Uterus (tissue), 4 donors: ENCODE measurements around the gene ENO2. TPM values are rescaled to one million over a fixed set of nuclear protein-coding genes. Genes with fewer than 3 reads are reported as not detected.

Source experiments
- DNase-seq, 2 donors: peaks; one replicate each; pipeline ENCODE4 v3.0.0-alpha.2; 2019 to 2020
- H3K27ac ChIP-seq, 2 donors: fragments of 200-600 bp; sonication (generic); 1 replicate in 1 of 2; 2 replicates in 1 of 2; pipeline ENCODE4 v1.5.1; 2016 to 2018
- H3K27me3 ChIP-seq, 2 donors: fragments of 200-600 bp; sonication (generic); one replicate each; pipeline ENCODE4 v1.5.1; 2018 to 2019; ENCODE audit warnings: control low read depth in 1 of 2
- H3K36me3 ChIP-seq, 2 donors: fragments of 200-600 bp; sonication (generic); one replicate each; pipeline ENCODE4 v1.5.1; 2019; ENCODE audit warnings: control low read depth in 1 of 2
- H3K4me1 ChIP-seq, 2 donors: fragments of 200-600 bp; sonication (generic); one replicate each; pipeline ENCODE4 v1.5.1; 2018 to 2019; ENCODE audit warnings: control low read depth in 1 of 2
- H3K4me3 ChIP-seq, 2 donors: fragments of 200-600 bp; sonication (generic); 1 replicate in 1 of 2; 2 replicates in 1 of 2; pipeline ENCODE4 v1.5.1; 2018 to 2019; ENCODE audit warnings: mild to moderate bottlenecking in 1 of 2
- H3K9me3 ChIP-seq, 2 donors: fragments of 200-600 bp; sonication (generic); one replicate each; pipeline ENCODE4 v1.5.1; 2019; ENCODE audit warnings: control low read depth in 1 of 2
- POLR2A ChIP-seq, 2 donors: fragments of 450-650 bp; IDR thresholded peaks; one replicate each; pipeline ENCODE4 v1.6.1; 2016; ENCODE audit warnings: antibody characterized with exemption in 2 of 2, mild to moderate bottlenecking in 1 of 2, moderate library complexity in 1 of 2
- intact Hi-C: fragments of 100-400 bp; cut with DNase I; formaldehyde crosslinking; loops from one replicate; pipeline ENCODE4 v1.15.1; 2023; ENCODE audit warnings: low total_unique reads
- total RNA-seq, 4 donors: library from RNA; depleted of rRNA in 3 of 4; stranded (reverse); fragments of >200 nt in 3 of 4; gene quantifications; one replicate each; pipeline versions ENCODE4 v1.1.0 to v1.2.4, GENCODE V29; 2014 to 2023
- TF ChIP-seq, protein P1 (sequence below), 4 experiments: fragments of 200-600 bp in 2 of 4; fragments of 450-650 bp in 2 of 4; sonication (generic) in 2 of 4; IDR thresholded peaks; one replicate each; pipeline ENCODE4 v1.5.1; 2016 to 2019; ENCODE audit warnings: antibody characterized with exemption in 4 of 4, mild to moderate bottlenecking in 2 of 4, moderate library complexity in 1 of 4
- donor health status: DM: yes; HTN: yes; CAD: no.

Gene ENO2
- total RNA-seq, 4 donors from 2014 or later: 9.7 to 84.7 (median 24.4) TPM

DNA sequence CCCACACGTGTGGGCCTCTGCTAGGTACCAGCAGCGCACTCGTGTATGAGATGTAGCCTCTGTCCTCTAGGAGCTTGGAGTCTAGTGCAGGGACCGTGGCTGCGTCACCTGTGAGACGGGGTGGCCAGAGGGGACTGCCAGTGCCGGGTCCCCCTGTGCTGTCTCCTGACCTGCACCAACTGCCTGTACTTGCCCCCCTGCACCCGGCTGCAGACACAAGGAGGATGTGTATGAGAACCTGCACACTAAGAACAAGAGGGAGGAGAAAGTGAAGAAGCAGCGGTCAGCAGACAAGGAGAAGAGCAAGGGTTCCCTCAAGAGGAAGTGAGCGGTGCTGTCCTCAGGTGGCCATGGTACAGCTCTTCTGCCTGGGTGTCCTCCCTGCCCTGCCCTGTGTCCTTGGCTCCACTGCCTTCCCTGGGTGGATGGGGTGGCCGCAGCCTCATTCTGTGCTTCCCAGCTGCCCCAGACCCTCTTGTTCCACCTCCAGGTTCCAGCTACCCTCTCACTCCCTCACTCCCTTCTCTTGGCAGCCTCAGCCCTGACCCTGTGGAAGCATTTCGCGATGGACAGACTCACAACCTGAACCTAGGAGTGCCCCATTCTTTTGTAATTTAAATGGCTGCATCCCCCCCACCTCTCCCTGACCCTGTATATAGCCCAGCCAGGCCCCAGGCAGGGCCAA lies 46.4 kb downstream of the ENO2 start:
- Histone ChIP-seq H3K27ac (peak overlapping the region; percentile 86 to 89), H3K36me3 (no peaks in the 10 kb centered on the region), H3K4me3 (peak overlapping the region; percentile 12 to 28), H3K9me3 (no peaks in the 10 kb centered on the region), H3K27me3 (no peaks in the 10 kb centered on the region), H3K4me1 (peaks cover 3% of the 10 kb centered on the region in 2 donors)
- no peak for TF ChIP-seq POLR2A (IDR thresholded peaks at IDR 0.05)
- TF ChIP-seq, protein P1, sequence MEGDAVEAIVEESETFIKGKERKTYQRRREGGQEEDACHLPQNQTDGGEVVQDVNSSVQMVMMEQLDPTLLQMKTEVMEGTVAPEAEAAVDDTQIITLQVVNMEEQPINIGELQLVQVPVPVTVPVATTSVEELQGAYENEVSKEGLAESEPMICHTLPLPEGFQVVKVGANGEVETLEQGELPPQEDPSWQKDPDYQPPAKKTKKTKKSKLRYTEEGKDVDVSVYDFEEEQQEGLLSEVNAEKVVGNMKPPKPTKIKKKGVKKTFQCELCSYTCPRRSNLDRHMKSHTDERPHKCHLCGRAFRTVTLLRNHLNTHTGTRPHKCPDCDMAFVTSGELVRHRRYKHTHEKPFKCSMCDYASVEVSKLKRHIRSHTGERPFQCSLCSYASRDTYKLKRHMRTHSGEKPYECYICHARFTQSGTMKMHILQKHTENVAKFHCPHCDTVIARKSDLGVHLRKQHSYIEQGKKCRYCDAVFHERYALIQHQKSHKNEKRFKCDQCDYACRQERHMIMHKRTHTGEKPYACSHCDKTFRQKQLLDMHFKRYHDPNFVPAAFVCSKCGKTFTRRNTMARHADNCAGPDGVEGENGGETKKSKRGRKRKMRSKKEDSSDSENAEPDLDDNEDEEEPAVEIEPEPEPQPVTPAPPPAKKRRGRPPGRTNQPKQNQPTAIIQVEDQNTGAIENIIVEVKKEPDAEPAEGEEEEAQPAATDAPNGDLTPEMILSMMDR (IDR thresholded peaks at IDR 0.05): peak in 3 of 4 experiments; percentile 7 to 15 (median 12)
- no peak for DNase-seq
- intact Hi-C loops: no loop called here

DNA sequence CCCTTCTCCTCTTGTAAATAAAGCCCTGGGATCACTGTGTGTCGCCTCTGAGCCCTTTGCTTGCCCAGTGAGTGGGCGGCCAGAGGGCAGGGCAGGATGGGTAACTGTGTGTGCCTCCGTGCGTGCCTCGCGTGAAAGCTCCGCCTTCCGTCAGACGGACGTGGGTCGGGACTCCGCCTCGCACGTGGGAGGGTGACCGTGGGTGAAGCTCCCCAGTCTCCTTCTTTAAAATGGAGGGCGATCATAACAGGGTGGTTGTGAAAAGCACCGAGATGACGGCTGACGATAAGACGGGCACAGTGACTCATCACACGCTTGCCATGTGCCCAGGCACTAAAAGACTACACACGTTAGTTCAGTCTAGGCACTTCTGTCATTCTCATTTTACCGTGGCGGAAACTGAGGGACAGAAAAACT lies 46.9 kb downstream of the ENO2 start:
- peaks cover 3% of the 10 kb centered on the region in 2 donors for H3K4me1 ChIP-seq

DNA sequence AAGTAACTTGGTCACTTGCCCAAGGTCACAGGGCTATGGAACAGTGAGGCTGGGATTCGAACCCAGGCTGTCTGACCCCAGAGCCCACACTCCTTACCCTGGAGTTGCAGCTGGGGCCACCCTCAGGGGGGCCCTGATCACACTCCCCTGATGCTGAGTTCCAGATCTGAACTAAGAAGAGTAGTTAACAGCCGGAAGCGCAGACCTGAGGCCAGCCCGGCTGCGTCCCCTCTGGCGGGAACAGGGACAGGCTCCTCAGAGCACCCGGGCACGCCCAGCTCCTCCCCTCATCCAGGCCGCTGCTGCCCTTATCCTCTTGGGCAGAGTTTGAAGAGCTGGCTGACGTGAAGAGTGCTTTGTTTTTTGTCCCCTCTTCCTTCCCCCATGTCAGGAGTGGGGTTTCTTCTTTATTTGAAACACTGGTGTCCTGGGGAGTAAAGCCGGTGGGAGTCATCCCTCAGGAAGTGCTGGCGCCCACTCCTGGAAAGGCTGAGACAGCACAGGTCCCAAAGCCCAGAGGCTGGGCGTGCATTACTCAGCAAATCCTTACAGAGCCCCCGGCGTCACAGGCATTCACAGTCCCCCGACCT lies 47.4 kb downstream of the ENO2 start:
- H3K27me3 ChIP-seq: no peaks in the 10 kb centered on the region
- no peaks in the 10 kb centered on the region for H3K9me3 ChIP-seq
- H3K27ac ChIP-seq: peak overlapping the region; percentile 86 to 89
- intact Hi-C loops: no loop called here
- peak; percentile 68 to 73 for DNase-seq
- no peaks in the 10 kb centered on the region for H3K36me3 ChIP-seq
- H3K4me3 ChIP-seq: peak overlapping the region; percentile 12 to 28
- H3K4me1 ChIP-seq: peaks cover 3% of the 10 kb centered on the region in 2 donors
- TF ChIP-seq, protein P1 (IDR thresholded peaks at IDR 0.05): peak; percentile 23 to 32 (median 29)
- TF ChIP-seq POLR2A (IDR thresholded peaks at IDR 0.05): no peak

More for the DNA sequence above, 46.9 kb downstream of the ENO2 start:
- peak overlapping the region; percentile 86 to 89 for H3K27ac ChIP-seq
- no peaks in the 10 kb centered on the region for H3K36me3 ChIP-seq
- intact Hi-C loops: no loop called here
- peak in 1 of 2 donors; percentile 16 for TF ChIP-seq POLR2A (IDR thresholded peaks at IDR 0.05)
- TF ChIP-seq, protein P1 (IDR thresholded peaks at IDR 0.05): no peak
- peak overlapping the region; percentile 12 to 28 for H3K4me3 ChIP-seq
- DNase-seq: peak; percentile 81 to 84
- no peaks in the 10 kb centered on the region for H3K27me3 ChIP-seq
- H3K9me3 ChIP-seq: no peaks in the 10 kb centered on the region

DNA sequence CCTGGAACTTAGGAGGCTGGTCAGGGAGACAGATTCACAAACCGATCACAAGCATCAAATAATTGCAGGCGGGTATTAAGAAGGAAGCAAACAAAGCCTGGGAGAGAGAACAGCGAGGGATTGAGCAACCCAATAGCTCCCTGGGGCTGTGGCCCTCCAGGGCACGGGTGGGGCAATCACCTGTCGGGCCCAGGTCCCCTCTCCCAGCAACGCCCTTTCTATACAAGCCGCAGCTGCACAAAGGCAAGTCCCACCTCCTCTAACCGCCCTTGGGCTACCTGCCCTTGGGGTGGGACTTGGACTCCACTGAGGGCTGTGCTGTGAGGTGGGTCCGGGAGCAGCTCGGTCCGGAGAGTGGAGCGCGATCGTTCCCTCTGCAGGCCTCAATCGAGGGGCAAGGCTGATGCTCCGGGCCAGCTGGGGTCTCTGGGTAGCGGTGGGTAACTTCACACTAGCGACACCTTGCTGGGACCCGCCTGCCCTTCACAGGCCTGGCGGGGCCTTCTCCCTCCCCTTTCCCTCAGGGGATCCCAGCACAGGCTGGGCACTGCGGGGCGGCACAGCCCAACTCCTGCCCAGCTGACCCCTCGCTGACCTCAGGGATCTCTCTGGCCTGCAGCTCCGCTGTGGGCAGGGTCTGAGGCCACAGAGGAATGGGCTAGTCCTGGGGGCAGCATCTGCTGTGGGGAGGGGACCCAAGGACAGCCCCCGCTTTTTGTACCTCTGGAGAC lies 48.1 kb downstream of the ENO2 start:
- intact Hi-C loops: no loop called here
- Histone ChIP-seq H3K27me3 (no peaks in the 10 kb centered on the region), H3K4me3 (peak overlapping the region in 1 of 2 donors; percentile 12), H3K4me1 (peaks cover 3% of the 10 kb centered on the region in 2 donors), H3K9me3 (no peaks in the 10 kb centered on the region), H3K36me3 (no peaks in the 10 kb centered on the region), H3K27ac (peak overlapping the region; percentile 86 to 89)
- TF ChIP-seq POLR2A (IDR thresholded peaks at IDR 0.05): no peak
- TF ChIP-seq, protein P1 (IDR thresholded peaks at IDR 0.05): no peak
- no peak for DNase-seq
